ENCODE results near the gene FBXO31. TPM values are rescaled to one million over a fixed set of nuclear protein-coding genes. Genes with fewer than 3 reads are reported as not detected.

Gene FBXO31
- total RNA-seq, 4 donors from 2014 or later: 39.9 to 89.3 (median 53.6) TPM

- TF ChIP-seq POLR2A (IDR thresholded peaks at IDR 0.05) (no peak), EP300 (IDR thresholded peaks at IDR 0.05) (no peak), POLR2AphosphoS5 (IDR thresholded peaks at IDR 0.05) (no peak)
- TF ChIP-seq, protein P1, sequence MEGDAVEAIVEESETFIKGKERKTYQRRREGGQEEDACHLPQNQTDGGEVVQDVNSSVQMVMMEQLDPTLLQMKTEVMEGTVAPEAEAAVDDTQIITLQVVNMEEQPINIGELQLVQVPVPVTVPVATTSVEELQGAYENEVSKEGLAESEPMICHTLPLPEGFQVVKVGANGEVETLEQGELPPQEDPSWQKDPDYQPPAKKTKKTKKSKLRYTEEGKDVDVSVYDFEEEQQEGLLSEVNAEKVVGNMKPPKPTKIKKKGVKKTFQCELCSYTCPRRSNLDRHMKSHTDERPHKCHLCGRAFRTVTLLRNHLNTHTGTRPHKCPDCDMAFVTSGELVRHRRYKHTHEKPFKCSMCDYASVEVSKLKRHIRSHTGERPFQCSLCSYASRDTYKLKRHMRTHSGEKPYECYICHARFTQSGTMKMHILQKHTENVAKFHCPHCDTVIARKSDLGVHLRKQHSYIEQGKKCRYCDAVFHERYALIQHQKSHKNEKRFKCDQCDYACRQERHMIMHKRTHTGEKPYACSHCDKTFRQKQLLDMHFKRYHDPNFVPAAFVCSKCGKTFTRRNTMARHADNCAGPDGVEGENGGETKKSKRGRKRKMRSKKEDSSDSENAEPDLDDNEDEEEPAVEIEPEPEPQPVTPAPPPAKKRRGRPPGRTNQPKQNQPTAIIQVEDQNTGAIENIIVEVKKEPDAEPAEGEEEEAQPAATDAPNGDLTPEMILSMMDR (IDR thresholded peaks at IDR 0.05): no peak
- Histone ChIP-seq H3K27me3 (no peaks in the 10 kb centered on the region), H3K9me3 (no peaks in the 10 kb centered on the region), H3K27ac (no peak overlapping the region), H3K36me3 (peaks cover 75% of the 10 kb centered on the region), H3K4me3 (no peak overlapping the region), H3K4me1 (peaks cover 24% of the 10 kb centered on the region)
- WGBS: 92% methylated on average over 11 of the region's 20 CpGs
- DNase-seq (ENCODE audit: low spot score in 2 of 2): no peak
Measured at GRCh38 chr16:87329436-87330256, 53.9 kb downstream of the FBXO31 start.

DNA sequence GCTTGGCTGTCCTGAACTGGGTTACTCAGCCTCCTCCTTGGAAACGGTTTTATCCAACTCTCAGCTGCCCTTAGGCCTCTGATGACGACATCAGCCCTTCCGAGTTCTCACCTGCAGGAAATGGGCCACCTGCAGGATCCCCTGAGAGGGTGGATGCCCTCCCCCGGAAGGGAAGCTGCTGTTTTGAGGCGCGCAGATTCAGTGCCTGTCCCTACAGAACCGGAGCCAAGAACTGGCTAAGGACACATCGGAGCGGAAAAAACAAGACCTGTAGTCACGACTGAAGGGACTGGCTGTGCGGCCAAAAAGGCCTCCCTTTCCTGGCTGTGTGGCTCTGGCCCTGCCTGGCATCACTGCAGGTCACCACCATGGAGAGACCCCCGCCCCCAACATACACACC is 54.7 kb downstream of the FBXO31 start:
- 75% methylated on average over 12 of the region's 12 CpGs for WGBS
- no peak overlapping the region for H3K4me3 ChIP-seq
- no peaks in the 10 kb centered on the region for H3K9me3 ChIP-seq
- TF ChIP-seq, protein P1 (IDR thresholded peaks at IDR 0.05): no peak
- TF ChIP-seq POLR2AphosphoS5 (IDR thresholded peaks at IDR 0.05): no peak
- TF ChIP-seq POLR2A (IDR thresholded peaks at IDR 0.05): no peak
- TF ChIP-seq EP300 (IDR thresholded peaks at IDR 0.05): no peak
- H3K36me3 ChIP-seq: peaks cover 67% of the 10 kb centered on the region
- H3K4me1 ChIP-seq: peaks cover 24% of the 10 kb centered on the region
- H3K27ac ChIP-seq: no peak overlapping the region
- H3K27me3 ChIP-seq: no peaks in the 10 kb centered on the region
- DNase-seq (ENCODE audit: low spot score in 2 of 2): no peak

DNA sequence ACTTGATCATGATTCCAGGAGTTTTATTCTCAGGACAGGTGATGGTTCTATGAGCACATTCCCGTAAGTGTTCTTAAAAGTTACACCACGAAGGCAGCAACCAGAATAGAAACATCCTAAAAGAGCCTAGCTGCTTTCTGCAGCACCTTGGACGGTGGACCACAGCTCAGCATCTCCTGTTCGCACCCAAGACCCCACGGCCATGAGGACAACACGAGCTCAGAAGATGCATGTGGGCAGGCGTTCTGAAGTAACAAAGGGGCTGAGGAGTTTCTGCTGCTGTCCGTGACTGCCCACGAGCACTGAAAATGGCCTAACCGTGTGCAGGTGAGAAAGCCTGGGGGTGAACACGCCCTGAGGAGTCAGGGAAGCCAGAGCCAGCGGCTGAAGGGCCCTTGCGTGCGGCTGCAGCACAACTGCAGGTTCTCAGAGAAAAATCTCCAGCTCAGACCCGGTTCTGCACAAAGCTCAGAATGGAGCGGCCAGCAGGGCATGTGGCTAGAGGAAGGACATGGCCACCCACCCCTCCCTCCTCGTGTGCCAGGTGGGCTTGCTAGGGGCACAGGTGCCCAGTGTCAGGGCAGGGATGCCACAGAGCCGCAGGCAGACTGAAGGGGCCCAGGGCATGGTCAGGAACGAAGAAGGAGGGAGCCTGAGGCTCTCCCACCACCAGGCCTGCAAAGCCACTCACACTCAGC is 55.6 kb downstream of the FBXO31 start:
- no peak overlapping the region for H3K4me3 ChIP-seq
- 84% methylated on average over 19 of the region's 19 CpGs for WGBS
- no peak for DNase-seq (ENCODE audit: low spot score in 2 of 2)
- H3K9me3 ChIP-seq: no peaks in the 10 kb centered on the region
- no peak overlapping the region for H3K27ac ChIP-seq
- no peaks in the 10 kb centered on the region for H3K27me3 ChIP-seq
- H3K4me1 ChIP-seq: peaks cover 27% of the 10 kb centered on the region
- H3K36me3 ChIP-seq: peaks cover 58% of the 10 kb centered on the region
- TF ChIP-seq EP300 (IDR thresholded peaks at IDR 0.05) (no peak), POLR2AphosphoS5 (IDR thresholded peaks at IDR 0.05) (no peak), POLR2A (IDR thresholded peaks at IDR 0.05) (no peak)
- TF ChIP-seq, protein P1 (IDR thresholded peaks at IDR 0.05): no peak

- no peaks in the 10 kb centered on the region for H3K9me3 ChIP-seq
- no peaks in the 10 kb centered on the region for H3K27me3 ChIP-seq
- H3K36me3 ChIP-seq: peaks cover 41% of the 10 kb centered on the region
- no peak overlapping the region for H3K4me3 ChIP-seq
- peaks cover 27% of the 10 kb centered on the region for H3K4me1 ChIP-seq
- peak in 1 of 2 donors; percentile 56 for DNase-seq (ENCODE audit: low spot score in 2 of 2)
- no peak overlapping the region for H3K27ac ChIP-seq
- 81% methylated on average over 11 of the region's 11 CpGs for whole genome bisulfite sequencing
- TF ChIP-seq, protein P1 (IDR thresholded peaks at IDR 0.05): no peak
- TF ChIP-seq POLR2A (IDR thresholded peaks at IDR 0.05) (no peak), POLR2AphosphoS5 (IDR thresholded peaks at IDR 0.05) (no peak), EP300 (IDR thresholded peaks at IDR 0.05) (no peak)
Measured at GRCh38 chr16:87326151-87326571, 57.4 kb downstream of the FBXO31 start.

- WGBS: 56% methylated on average over 14 of the region's 15 CpGs
- TF ChIP-seq EP300 (IDR thresholded peaks at IDR 0.05): no peak
- TF ChIP-seq, protein P1 (IDR thresholded peaks at IDR 0.05): no peak
- TF ChIP-seq POLR2A (IDR thresholded peaks at IDR 0.05): no peak
- no peak for TF ChIP-seq POLR2AphosphoS5 (IDR thresholded peaks at IDR 0.05)
- DNase-seq (ENCODE audit: low spot score in 2 of 2): peak in 1 of 2 donors; percentile 66
- Histone ChIP-seq H3K27me3 (no peaks in the 10 kb centered on the region), H3K4me3 (no peak overlapping the region), H3K4me1 (peaks cover 27% of the 10 kb centered on the region), H3K9me3 (no peaks in the 10 kb centered on the region), H3K27ac (no peak overlapping the region), H3K36me3 (peaks cover 34% of the 10 kb centered on the region)
Measured at GRCh38 chr16:87325423-87325858, 58.1 kb downstream of the FBXO31 start.
